ENCODE data around the gene PGBD5.

DNA sequence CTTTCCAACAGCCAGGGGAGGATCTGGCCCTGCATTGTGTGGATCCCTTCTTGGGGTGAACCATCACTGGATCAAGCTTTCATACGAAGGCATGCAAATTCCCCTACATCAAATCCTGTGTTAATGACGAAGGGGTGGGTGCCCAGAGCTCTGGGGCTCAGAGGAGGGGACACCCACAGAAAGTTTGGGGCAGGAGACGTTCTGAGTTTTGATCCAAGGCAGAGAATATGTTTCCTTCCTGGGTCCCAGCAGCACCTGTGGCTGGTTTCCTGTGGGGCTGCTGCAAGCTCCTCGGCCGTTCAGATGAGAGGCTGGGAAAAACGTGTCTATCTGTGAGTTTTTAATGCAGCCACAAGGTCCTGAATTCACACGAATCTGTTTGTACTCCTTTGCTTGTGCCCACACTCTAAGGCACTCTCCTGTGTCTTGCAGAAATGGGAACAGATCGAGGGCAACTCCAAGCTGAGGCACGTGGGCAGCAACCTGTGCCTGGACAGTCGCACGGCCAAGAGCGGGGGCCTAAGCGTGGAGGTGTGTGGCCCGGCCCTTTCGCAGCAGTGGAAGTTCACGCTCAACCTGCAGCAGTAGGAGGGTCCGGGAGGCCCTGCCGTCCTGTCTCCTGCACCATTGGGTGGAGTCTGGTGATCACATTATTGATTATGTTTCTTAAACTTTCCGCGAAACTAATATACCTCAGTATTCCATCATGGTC lies 147.1 kb downstream of the PGBD5 start:
- TF ChIP-seq EZH2 (IDR thresholded peaks at IDR 0.05) (no peak), POLR2AphosphoS5 (IDR thresholded peaks at IDR 0.05; ENCODE audit: borderline replicate concordance, low read depth, low read length) (no peak), FOXP2 (optimal IDR thresholded peaks at IDR 0.05; ENCODE audit: control extremely low read depth, extremely low read length, insufficient read depth) (no peak)
